Lower lobe of right lung (tissue), 2 donors: ENCODE measurements around the gene C6orf163. TPM values are rescaled to one million over a fixed set of nuclear protein-coding genes. Genes with fewer than 3 reads are reported as not detected.
"Not testable (repeated sequence)": the region's sequence is repeated elsewhere in the genome, so short reads cannot be mapped to it uniquely, and the experiment has no call there.

Source experiments
- ATAC-seq, 2 donors: fragments of 200-7000 bp; cut with Tn5 transposase; one replicate each; pipeline ENCODE4 v1.9.1; 2020 to 2022; ENCODE audit warnings: mild to moderate bottlenecking in 2 of 2, moderate library complexity in 2 of 2
- DNase-seq: peaks from one replicate; pipeline ENCODE4 v3.0.0-alpha.2; 2020
- H3K27ac ChIP-seq: fragments of 200-600 bp; one replicate; pipeline ENCODE4 v1.8.0; 2022
- H3K27me3 ChIP-seq: fragments of 200-600 bp; one replicate; pipeline ENCODE4 v1.8.0; 2022; ENCODE audit warnings: low read depth
- H3K36me3 ChIP-seq: fragments of 200-600 bp; one replicate; pipeline ENCODE4 v1.8.0; 2022; ENCODE audit warnings: mild to moderate bottlenecking
- H3K4me1 ChIP-seq: fragments of 200-600 bp; one replicate; pipeline ENCODE4 v1.8.0; 2022
- H3K4me3 ChIP-seq: fragments of 200-600 bp; one replicate; pipeline ENCODE4 v1.8.0; 2022; ENCODE audit warnings: mild to moderate bottlenecking
- H3K9me3 ChIP-seq: fragments of 200-600 bp; one replicate; pipeline ENCODE4 v1.8.0; 2022
- CTCF ChIP-seq: fragments of 200-600 bp; IDR thresholded peaks from one replicate; pipeline ENCODE4 v1.8.0; 2022; ENCODE audit warnings: antibody characterized with exemption, mild to moderate bottlenecking
- intact Hi-C: fragments of 100-400 bp; cut with DNase I; formaldehyde crosslinking; loops from one replicate; pipeline ENCODE4 v1.11.0; 2022
- long read RNA-seq: library from polyadenylated mRNA; unstranded; transcript quantifications from one replicate; pipeline ENCODE4 v2.0.0, GENCODE V29; 2021
- total RNA-seq: library from RNA; stranded (reverse); fragmentation: NEBNext Ultra II Directional; extraction: Animal tissue kit (Norgen Biotek cat#: 25700); gene quantifications from one replicate; pipeline ENCODE4 v1.2.1, GENCODE V29; 2021
- donor health status: DM: no; HTN: yes; CAD: no; lungs with severe emphysema.

Gene C6orf163
- total RNA-seq, result 4.2 TPM
- long read RNA-seq, partial matches to known transcripts, result 0 of 1 reads
- long read RNA-seq, other reads (novel, unspliced or antisense), result 1 of 1 reads

- no peak for DNase-seq
- H3K4me3 ChIP-seq, result no peak within 1 kb of the TSS
- H3K36me3 ChIP-seq, result no peaks in the 10 kb centered on the region
- no peaks in the 10 kb centered on the region for H3K27me3 ChIP-seq
- no peak for TF ChIP-seq CTCF
- no peaks in the 10 kb centered on the region for H3K4me1 ChIP-seq
- intact Hi-C loops, result no loop called here
- no peak within 1 kb of the TSS for H3K27ac ChIP-seq
- no peak for ATAC-seq
- H3K9me3 ChIP-seq, result no peaks in the 10 kb centered on the region
Observed at GRCh38 chr6:87344731-87345130, at the start of gene C6orf163. C6orf163 (plus strand) TSS chr6:87344813; CDS start chr6:87345100, 287 bp downstream.

- Histone ChIP-seq H3K27me3 (peaks cover 4% of the 10 kb centered on the region), H3K4me3 (no peak overlapping the region), H3K27ac (no peak overlapping the region), H3K9me3 (no peaks in the 10 kb centered on the region), H3K36me3 (no peaks in the 10 kb centered on the region), H3K4me1 (no peaks in the 10 kb centered on the region)
- intact Hi-C loops, result no loop called here
- DNase-seq, result no peak
- no peak for ATAC-seq
- TF ChIP-seq CTCF, result no peak
Observed at GRCh38 chr6:87297119-87297518, 47.5 kb upstream of the C6orf163 start.

GRCh38 chr6:87301277-87301676 lies 43.3 kb upstream of the C6orf163 start:
- intact Hi-C loops, ATAC-seq: not testable (repeated sequence)

GRCh38 chr6:87308970-87309369 lies 35.6 kb upstream of the C6orf163 start:
- Histone ChIP-seq H3K9me3 (no peaks in the 10 kb centered on the region), H3K27me3 (no peaks in the 10 kb centered on the region), H3K4me3 (no peak overlapping the region), H3K36me3 (no peaks in the 10 kb centered on the region), H3K27ac (no peak overlapping the region), H3K4me1 (no peaks in the 10 kb centered on the region)
- no peak for ATAC-seq
- DNase-seq, result no peak
- no peak for TF ChIP-seq CTCF
- intact Hi-C loops, result no loop called here

More at GRCh38 chr6:87301277-87301676, 43.3 kb upstream of the C6orf163 start:
- DNase-seq, H3K4me1 ChIP-seq, H3K4me3 ChIP-seq, H3K36me3 ChIP-seq, H3K9me3 ChIP-seq, H3K27ac ChIP-seq, H3K27me3 ChIP-seq: not testable (repeated sequence)

GRCh38 chr6:87312860-87313259 lies 31.8 kb upstream of the C6orf163 start:
- Histone ChIP-seq H3K4me1 (no peaks in the 10 kb centered on the region), H3K27ac (no peak overlapping the region), H3K4me3 (no peak overlapping the region), H3K36me3 (no peaks in the 10 kb centered on the region), H3K27me3 (no peaks in the 10 kb centered on the region), H3K9me3 (no peaks in the 10 kb centered on the region)
- no peak for ATAC-seq
- no peak for DNase-seq
- TF ChIP-seq CTCF, result no peak
- intact Hi-C loops, result no loop called here

- no peak for TF ChIP-seq CTCF
- intact Hi-C loops, result no loop called here
- no peak overlapping the region for H3K4me3 ChIP-seq
- no peaks in the 10 kb centered on the region for H3K27me3 ChIP-seq
- H3K9me3 ChIP-seq, result no peaks in the 10 kb centered on the region
- DNase-seq (no peak), ATAC-seq (no peak)
- H3K27ac ChIP-seq, result no peak overlapping the region
- no peaks in the 10 kb centered on the region for H3K4me1 ChIP-seq
- no peaks in the 10 kb centered on the region for H3K36me3 ChIP-seq
Observed at GRCh38 chr6:87315071-87315470, 29.5 kb upstream of the C6orf163 start.
